Gastroesophageal sphincter (tissue), 4 donors: Measurements from ENCODE around the gene APBA2. TPM values are rescaled to one million over a fixed set of nuclear protein-coding genes. Genes with fewer than 3 reads are reported as not detected.

Experiments
- ATAC-seq: fragments of 150-250 bp; one replicate; pipeline ENCODE4 v1.9.1; 2016; ENCODE audit warnings: mild to moderate bottlenecking, moderate library complexity
- H3K27ac ChIP-seq, 4 donors: fragments of 200-600 bp; sonication (generic) in 3 of 4; 1 replicate in 3 of 4; 2 replicates in 1 of 4; pipeline ENCODE4 v1.5.1; 2016 to 2019
- H3K27me3 ChIP-seq: fragments of 200-600 bp; sonication (generic); one replicate; pipeline ENCODE4 v1.5.1; 2019
- H3K36me3 ChIP-seq, 2 donors: fragments of 200-600 bp; sonication (generic); one replicate each; pipeline ENCODE4 v1.5.1; 2019; ENCODE audit warnings: control low read depth in 1 of 2
- H3K4me1 ChIP-seq, 3 donors: fragments of 200-600 bp; sonication (generic); 1 replicate in 2 of 3; 2 replicates in 1 of 3; pipeline ENCODE4 v1.5.1; 2016 to 2019; ENCODE audit warnings: control low read depth in 2 of 3
- H3K4me3 ChIP-seq, 2 donors: fragments of 200-600 bp; sonication (generic); one replicate each; pipeline ENCODE4 v1.5.1; 2019; ENCODE audit warnings: mild to moderate bottlenecking in 1 of 2, moderate library complexity in 1 of 2
- H3K9me3 ChIP-seq, 3 donors: fragments of 200-600 bp; sonication (generic); one replicate each; pipeline ENCODE4 v1.5.1; 2017 to 2019; ENCODE audit warnings: control low read depth in 2 of 3
- EP300 ChIP-seq: sonication (generic); formaldehyde crosslinking; IDR thresholded peaks from one replicate; pipeline ENCODE4 v1.6.1; 2017; ENCODE audit warnings: antibody characterized with exemption, mild to moderate bottlenecking
- POLR2A ChIP-seq, 2 donors: fragments of 450-650 bp; IDR thresholded peaks; one replicate each; pipeline ENCODE4 v1.6.1; 2017; ENCODE audit warnings: antibody characterized with exemption in 2 of 2, mild to moderate bottlenecking in 2 of 2, moderate library complexity in 1 of 2
- POLR2AphosphoS5 ChIP-seq: sonication (generic); formaldehyde crosslinking; IDR thresholded peaks from one replicate; pipeline ENCODE4 v1.6.1; 2017; ENCODE audit warnings: antibody characterized with exemption
- WGBS, 2 donors: methylation state at CpG; one replicate each; pipeline ENCODE4 v1.1.5; 2018; ENCODE audit warnings: low coverage in 1 of 2; 5-methylcytosine and 5-hydroxymethylcytosine counted together
- total RNA-seq, 4 donors: library from RNA; depleted of rRNA; stranded (reverse); fragments of >200 nt; gene quantifications; one replicate each; pipeline ENCODE4 v1.1.0, GENCODE V29; 2016
- TF ChIP-seq, protein P1 (sequence below), 4 experiments: fragments of 200-600 bp in 2 of 4; fragments of 450-650 bp in 2 of 4; sonication (generic) in 1 of 4; IDR thresholded peaks; one replicate each; pipeline ENCODE4 v1.5.1; 2017 to 2019; ENCODE audit warnings: antibody characterized with exemption in 4 of 4, mild to moderate bottlenecking in 2 of 4, moderate library complexity in 2 of 4

APBA2 gene
- total RNA-seq, 4 donors from 2014 or later, result 3.1 to 14.9 (median 4.2) TPM

DNA sequence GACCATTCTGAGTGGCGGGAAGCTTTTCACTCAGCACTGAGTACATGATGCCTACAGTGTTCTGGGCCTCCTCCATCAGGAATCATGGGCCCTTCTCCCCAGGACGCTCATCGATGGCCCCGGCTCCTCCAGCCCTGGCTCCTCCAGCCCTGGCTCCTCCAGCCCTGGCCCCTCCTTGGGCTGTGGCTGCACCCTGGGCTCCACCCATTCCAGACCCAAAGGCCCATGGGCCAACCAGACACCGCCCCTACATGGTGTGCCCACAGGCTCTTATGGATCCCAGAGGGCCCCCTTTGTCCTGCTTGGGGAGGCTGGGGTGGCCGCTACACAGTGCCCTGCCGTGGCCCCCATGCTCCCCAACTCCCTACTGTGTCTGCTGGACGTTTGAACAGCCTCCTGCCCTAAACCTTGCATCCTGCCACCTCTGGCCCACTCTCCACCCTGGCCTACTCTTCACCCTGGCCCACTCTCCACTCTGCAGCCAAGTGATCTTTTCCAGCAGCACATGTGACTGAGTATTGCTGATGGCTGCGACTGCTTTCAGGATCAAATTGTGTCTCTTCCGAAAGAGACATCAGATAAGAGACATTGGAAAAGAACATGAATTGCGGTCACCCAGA, 57.9 kb downstream of the APBA2 start:
- 75 to 100% methylated on average over 2 to 7 of the region's 11 CpGs for WGBS, 2 donors
- H3K36me3 ChIP-seq, result no peaks in the 10 kb centered on the region
- no peaks in the 10 kb centered on the region for H3K27me3 ChIP-seq
- H3K9me3 ChIP-seq, result no peaks in the 10 kb centered on the region
- ATAC-seq, result no peak
- no peak overlapping the region for H3K27ac ChIP-seq
- no peak overlapping the region for H3K4me3 ChIP-seq
- TF ChIP-seq, protein P1, sequence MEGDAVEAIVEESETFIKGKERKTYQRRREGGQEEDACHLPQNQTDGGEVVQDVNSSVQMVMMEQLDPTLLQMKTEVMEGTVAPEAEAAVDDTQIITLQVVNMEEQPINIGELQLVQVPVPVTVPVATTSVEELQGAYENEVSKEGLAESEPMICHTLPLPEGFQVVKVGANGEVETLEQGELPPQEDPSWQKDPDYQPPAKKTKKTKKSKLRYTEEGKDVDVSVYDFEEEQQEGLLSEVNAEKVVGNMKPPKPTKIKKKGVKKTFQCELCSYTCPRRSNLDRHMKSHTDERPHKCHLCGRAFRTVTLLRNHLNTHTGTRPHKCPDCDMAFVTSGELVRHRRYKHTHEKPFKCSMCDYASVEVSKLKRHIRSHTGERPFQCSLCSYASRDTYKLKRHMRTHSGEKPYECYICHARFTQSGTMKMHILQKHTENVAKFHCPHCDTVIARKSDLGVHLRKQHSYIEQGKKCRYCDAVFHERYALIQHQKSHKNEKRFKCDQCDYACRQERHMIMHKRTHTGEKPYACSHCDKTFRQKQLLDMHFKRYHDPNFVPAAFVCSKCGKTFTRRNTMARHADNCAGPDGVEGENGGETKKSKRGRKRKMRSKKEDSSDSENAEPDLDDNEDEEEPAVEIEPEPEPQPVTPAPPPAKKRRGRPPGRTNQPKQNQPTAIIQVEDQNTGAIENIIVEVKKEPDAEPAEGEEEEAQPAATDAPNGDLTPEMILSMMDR (IDR thresholded peaks at IDR 0.05), result no peak
- no peak for TF ChIP-seq POLR2AphosphoS5
- no peak for TF ChIP-seq EP300
- no peak for TF ChIP-seq POLR2A (IDR thresholded peaks at IDR 0.05)
- no peaks in the 10 kb centered on the region for H3K4me1 ChIP-seq

DNA sequence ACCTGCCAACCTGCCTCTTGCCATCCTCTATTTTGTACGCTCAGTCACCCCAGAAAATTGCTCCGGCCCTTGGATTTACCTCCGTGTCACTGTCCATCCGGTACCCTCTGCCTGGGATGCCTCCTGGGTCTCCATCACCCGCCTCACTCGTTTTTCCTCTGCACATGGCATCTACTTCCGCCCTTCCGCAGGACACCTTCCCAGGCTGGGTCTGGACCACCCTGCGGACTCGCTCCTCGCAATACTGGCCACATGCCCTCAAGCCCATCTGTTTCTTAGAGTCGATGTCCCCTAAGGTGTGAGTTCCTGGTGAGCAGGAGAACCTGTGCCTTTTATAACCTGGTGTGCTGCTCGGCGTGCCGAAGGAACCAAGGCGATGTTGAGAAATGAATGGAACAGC, 58.5 kb downstream of the APBA2 start:
- Histone ChIP-seq H3K27ac (no peak overlapping the region), H3K4me1 (no peaks in the 10 kb centered on the region), H3K36me3 (no peaks in the 10 kb centered on the region), H3K4me3 (no peak overlapping the region), H3K9me3 (no peaks in the 10 kb centered on the region), H3K27me3 (no peaks in the 10 kb centered on the region)
- WGBS, 2 donors, result 93 to 97% methylated on average over 6 to 9 of the region's 16 CpGs
- ATAC-seq, result no peak
- no peak for TF ChIP-seq POLR2A (IDR thresholded peaks at IDR 0.05)
- no peak for TF ChIP-seq EP300
- TF ChIP-seq, protein P1 (IDR thresholded peaks at IDR 0.05), result no peak
- TF ChIP-seq POLR2AphosphoS5, result no peak

DNA sequence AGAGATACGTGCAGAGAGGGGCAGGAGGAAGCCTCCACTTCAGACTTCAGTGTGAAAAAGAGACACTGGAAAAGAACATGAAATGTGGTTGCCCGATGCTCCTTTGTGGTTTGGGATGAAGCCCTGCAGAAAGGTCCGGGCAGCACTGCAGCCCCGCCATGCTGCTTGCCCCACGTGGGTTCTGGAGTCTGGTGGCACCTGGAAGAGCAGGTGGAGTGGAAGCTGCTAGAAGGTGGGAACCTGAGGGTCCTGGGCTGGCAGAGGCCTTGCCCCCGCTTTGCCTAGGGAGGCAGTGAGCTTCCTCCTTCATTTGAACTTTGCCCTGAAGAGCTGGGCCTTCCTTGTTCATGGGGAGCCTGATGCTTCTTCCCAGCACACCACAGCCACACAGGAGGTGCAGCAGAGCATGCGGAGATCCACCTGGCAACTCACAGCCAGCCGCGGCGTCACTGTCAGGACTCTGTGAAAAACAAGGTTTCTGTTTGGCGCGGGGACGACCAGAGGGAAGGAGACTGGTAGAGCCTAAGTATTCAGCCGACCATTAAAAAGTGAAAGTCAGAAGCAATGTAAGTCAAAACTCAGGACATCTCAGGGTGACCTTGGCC, 59.0 kb downstream of the APBA2 start:
- no peak for ATAC-seq
- Histone ChIP-seq H3K36me3 (no peaks in the 10 kb centered on the region), H3K27ac (no peak overlapping the region), H3K4me1 (no peaks in the 10 kb centered on the region), H3K9me3 (no peaks in the 10 kb centered on the region), H3K4me3 (no peak overlapping the region), H3K27me3 (no peaks in the 10 kb centered on the region)
- TF ChIP-seq, protein P1 (IDR thresholded peaks at IDR 0.05), result no peak
- no peak for TF ChIP-seq POLR2AphosphoS5
- TF ChIP-seq EP300, result no peak
- TF ChIP-seq POLR2A (IDR thresholded peaks at IDR 0.05), result no peak
- 86 to 95% methylated on average over 6 to 8 of the region's 14 CpGs for WGBS, 2 donors

DNA sequence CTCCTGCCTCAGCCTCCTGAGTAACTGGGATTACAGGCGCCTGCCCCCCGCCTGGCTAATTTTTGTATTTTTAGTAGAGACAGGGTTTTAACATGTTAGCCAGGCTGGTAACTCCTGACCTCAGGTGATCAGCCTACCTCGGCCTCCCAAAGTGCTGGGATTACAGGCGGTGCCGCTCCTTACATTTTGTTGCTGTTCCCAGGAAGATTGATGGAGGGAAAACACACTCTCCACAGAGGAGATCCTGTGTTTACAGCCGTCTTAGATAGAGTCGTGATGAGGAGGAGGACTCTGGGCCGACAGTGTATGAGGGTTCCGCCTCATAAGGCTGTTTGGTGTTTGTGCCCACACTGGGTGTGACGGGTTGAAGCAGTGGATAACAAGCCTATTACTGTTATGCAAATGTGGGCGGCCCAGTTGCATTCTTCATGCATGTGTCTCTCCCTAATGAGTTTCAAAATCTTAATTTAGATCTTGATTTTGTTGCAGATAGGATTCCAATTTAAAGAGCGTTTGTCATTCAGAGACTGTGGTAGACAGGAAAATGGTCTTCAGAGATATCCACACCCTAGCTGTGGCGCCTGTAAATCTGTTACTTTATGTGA, 60.0 kb downstream of the APBA2 start:
- no peaks in the 10 kb centered on the region for H3K9me3 ChIP-seq
- no peak overlapping the region for H3K4me3 ChIP-seq
- no peak for ATAC-seq
- TF ChIP-seq EP300 (no peak), POLR2A (IDR thresholded peaks at IDR 0.05) (no peak)
- H3K27ac ChIP-seq, result no peak overlapping the region
- H3K4me1 ChIP-seq, result no peaks in the 10 kb centered on the region
- H3K36me3 ChIP-seq, result no peaks in the 10 kb centered on the region
- 79 to 94% methylated on average over 2 to 6 of the region's 13 CpGs for WGBS, 2 donors
- no peaks in the 10 kb centered on the region for H3K27me3 ChIP-seq

DNA sequence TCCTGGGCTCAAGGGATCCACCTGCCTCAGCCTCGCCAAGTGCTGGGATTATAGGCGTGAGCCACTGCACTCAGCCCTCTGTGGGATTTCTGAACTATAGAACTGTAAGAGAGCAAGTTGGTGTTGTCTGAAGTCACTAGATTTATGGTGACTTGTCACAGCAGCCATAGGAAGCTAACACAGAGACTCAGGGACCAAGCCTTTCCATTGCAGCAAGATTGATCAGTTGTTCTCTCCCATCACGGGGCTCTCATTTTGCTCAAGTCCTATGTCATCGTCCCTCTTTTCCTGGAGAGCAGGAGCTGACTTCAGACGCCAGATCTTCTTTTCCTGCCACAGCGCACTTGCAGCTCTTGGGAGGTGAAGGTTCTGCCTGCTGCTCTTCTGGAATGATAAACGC, 61.0 kb downstream of the APBA2 start:
- no peak overlapping the region for H3K27ac ChIP-seq
- no peaks in the 10 kb centered on the region for H3K4me1 ChIP-seq
- 84 to 92% methylated on average over 3 to 5 of the region's 7 CpGs for WGBS, 2 donors
- H3K9me3 ChIP-seq, result no peaks in the 10 kb centered on the region
- H3K4me3 ChIP-seq, result no peak overlapping the region
- no peak for ATAC-seq
- no peaks in the 10 kb centered on the region for H3K27me3 ChIP-seq
- TF ChIP-seq, protein P1 (IDR thresholded peaks at IDR 0.05), result no peak
- TF ChIP-seq POLR2A (IDR thresholded peaks at IDR 0.05), result no peak
- no peak for TF ChIP-seq POLR2AphosphoS5
- TF ChIP-seq EP300, result no peak
- no peaks in the 10 kb centered on the region for H3K36me3 ChIP-seq
